ENCODE data around the gene DAB2. TPM values are rescaled to one million over a fixed set of nuclear protein-coding genes. Genes with fewer than 3 reads are reported as not detected.

The DAB2 gene
- total and polyA plus RNA-seq, 5 donors from 2014 or later = 4.2 TPM; not detected in 4

DNA sequence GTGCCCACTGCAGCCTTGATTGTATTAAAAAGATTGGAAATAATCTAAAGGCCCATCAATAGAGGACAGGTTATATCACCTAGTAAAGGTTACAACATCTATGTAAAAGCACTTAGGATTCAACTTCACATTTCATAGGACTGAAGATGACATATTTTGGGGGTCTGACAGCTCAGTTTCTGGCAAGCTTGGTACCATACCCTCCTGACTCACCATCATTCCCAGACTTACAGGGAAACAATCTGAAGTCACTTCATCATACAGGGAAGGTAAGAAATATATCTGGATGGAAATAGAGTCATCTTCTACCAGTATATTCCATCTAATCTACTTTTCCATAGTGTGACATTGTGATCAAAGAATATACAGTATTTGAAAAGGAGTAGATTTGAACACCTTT is 28.8 kb upstream of the DAB2 start:
- Mint-ChIP-seq H3K27me3 (peaks cover 39% of the 10 kb centered on the region), H3K36me3 (no peaks in the 10 kb centered on the region), H3K4me3 (no peak overlapping the region), H3K9me3 (peaks cover 0 to 3% (median 0%) of the 10 kb centered on the region in 7 donors), H3K27ac (no peak overlapping the region), H3K4me1 (no peaks in the 10 kb centered on the region)
- Histone ChIP-seq H3K27ac (ENCODE audit: insufficient read depth, low read length, poor library complexity, severe bottlenecking) (no peak overlapping the region), H3K27me3 (ENCODE audit: control insufficient read depth, insufficient read depth, low read length) (peaks cover 16% of the 10 kb centered on the region), H3K9me3 (ENCODE audit: control insufficient read depth in 2 of 2, low read length in 2 of 2) (no peaks in the 10 kb centered on the region), H3K36me3 (ENCODE audit: control insufficient read depth, insufficient read depth, low read length) (no peaks in the 10 kb centered on the region), H3K4me3 (ENCODE audit: low read depth, low read length) (no peak overlapping the region), H3K4me1 (ENCODE audit: control insufficient read depth, insufficient read depth, low read length, poor library complexity, severe bottlenecking) (no peaks in the 10 kb centered on the region)
- ATAC-seq (ENCODE audit: low read depth in 2 of 2) (no peak), DNase-seq (no peak)

DNA sequence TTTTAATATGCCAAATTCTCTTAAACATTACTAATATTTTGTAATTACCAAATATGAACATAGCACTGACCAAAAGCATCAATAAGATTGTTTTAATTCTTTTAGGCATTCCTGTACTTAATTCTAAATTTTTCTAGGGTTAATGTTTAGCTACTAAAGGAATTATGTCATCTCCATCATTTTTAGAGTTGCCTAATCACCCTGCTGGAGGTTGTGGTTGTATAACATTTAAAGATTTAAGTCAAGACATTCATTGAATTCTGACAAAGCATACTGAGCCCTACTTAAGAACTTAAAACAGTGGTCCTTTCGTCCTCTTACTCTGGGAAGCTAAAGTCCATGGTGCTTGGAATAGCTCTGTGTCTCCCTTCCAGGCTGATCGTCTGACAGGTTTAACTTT is 28.1 kb upstream of the DAB2 start:
- no peak for DNase-seq
- Mint-ChIP-seq H3K4me3 (no peak overlapping the region), H3K9me3 (no peaks in the 10 kb centered on the region), H3K36me3 (no peaks in the 10 kb centered on the region), H3K4me1 (no peaks in the 10 kb centered on the region), H3K27me3 (peaks cover 39% of the 10 kb centered on the region), H3K27ac (no peak overlapping the region)
- ATAC-seq (ENCODE audit: low read depth in 2 of 2) = no peak
- H3K27ac ChIP-seq (ENCODE audit: insufficient read depth, low read length, poor library complexity, severe bottlenecking) = no peak overlapping the region
- no peaks in the 10 kb centered on the region for H3K4me1 ChIP-seq (ENCODE audit: control insufficient read depth, insufficient read depth, low read length, poor library complexity, severe bottlenecking)
- H3K27me3 ChIP-seq (ENCODE audit: control insufficient read depth, insufficient read depth, low read length) = peaks cover 12% of the 10 kb centered on the region
- H3K4me3 ChIP-seq (ENCODE audit: low read depth, low read length) = no peak overlapping the region
- no peaks in the 10 kb centered on the region for H3K9me3 ChIP-seq (ENCODE audit: control insufficient read depth in 2 of 2, low read length in 2 of 2)
- H3K36me3 ChIP-seq (ENCODE audit: control insufficient read depth, insufficient read depth, low read length) = no peaks in the 10 kb centered on the region

DNA sequence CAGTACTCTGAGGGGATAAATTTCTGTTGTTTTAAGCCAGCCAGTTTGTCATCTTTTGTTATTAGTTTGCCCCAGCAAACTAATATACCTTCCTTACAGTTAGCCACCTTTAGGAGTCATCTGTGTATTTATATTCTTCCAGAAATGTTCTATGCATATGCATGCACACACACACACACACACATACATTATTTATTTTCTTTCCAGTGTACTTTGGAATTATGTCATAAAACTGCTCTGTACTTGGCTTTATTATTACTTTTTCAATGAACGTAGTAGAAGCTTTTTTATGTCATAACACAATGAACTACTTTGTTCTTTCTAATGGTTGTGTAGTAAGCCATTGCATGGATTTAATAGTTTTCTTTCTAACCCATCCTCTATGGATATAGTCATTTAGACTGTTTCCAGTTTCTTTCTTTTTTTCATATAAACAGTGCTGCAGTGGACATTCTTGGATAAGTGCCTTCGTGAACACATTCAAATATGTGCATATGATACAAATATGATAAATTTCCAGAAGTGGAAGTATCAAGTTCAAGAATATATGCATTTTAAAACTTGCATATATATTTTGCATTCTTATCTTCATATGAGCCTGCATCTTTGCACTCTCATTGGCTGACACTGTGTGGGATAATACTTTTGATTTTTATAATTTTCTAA is 26.6 kb upstream of the DAB2 start:
- H3K27ac ChIP-seq (ENCODE audit: insufficient read depth, low read length, poor library complexity, severe bottlenecking) = no peak overlapping the region
- Mint-ChIP-seq H3K4me3 (no peak overlapping the region), H3K4me1 (no peaks in the 10 kb centered on the region), H3K9me3 (no peaks in the 10 kb centered on the region), H3K36me3 (no peaks in the 10 kb centered on the region), H3K27ac (no peak overlapping the region), H3K27me3 (peaks cover 34% of the 10 kb centered on the region)
- no peaks in the 10 kb centered on the region for H3K4me1 ChIP-seq (ENCODE audit: control insufficient read depth, insufficient read depth, low read length, poor library complexity, severe bottlenecking)
- ATAC-seq (ENCODE audit: low read depth in 2 of 2) (no peak), DNase-seq (no peak)
- no peaks in the 10 kb centered on the region for H3K9me3 ChIP-seq (ENCODE audit: control insufficient read depth in 2 of 2, low read length in 2 of 2)
- no peak overlapping the region for H3K4me3 ChIP-seq (ENCODE audit: low read depth, low read length)
- peaks cover 7% of the 10 kb centered on the region for H3K27me3 ChIP-seq (ENCODE audit: control insufficient read depth, insufficient read depth, low read length)
- no peaks in the 10 kb centered on the region for H3K36me3 ChIP-seq (ENCODE audit: control insufficient read depth, insufficient read depth, low read length)

DNA sequence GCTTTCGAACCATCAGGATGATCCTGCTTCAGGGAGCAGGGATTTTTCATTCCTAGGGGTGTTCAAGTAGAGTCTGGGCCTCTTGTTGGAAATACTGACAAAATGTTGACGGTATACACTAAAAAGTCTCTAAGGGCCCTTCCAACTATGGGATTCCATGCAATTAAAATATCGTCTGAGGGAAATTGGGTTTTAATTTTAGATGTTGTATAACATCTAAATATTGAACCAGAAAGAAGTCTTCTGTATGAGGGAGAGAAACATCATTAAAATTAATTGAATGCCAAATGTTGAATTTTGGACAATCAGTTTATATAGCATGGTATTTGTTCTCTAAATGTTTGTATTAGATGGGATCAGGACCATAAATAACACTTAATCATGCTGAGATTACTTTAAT is 25.7 kb upstream of the DAB2 start:
- Mint-ChIP-seq H3K4me1 (no peaks in the 10 kb centered on the region), H3K27ac (no peak overlapping the region), H3K36me3 (no peaks in the 10 kb centered on the region), H3K27me3 (peaks cover 24% of the 10 kb centered on the region), H3K4me3 (no peak overlapping the region), H3K9me3 (no peaks in the 10 kb centered on the region)
- ATAC-seq (ENCODE audit: low read depth in 2 of 2) (no peak), DNase-seq (no peak)
- H3K4me1 ChIP-seq (ENCODE audit: control insufficient read depth, insufficient read depth, low read length, poor library complexity, severe bottlenecking) = no peaks in the 10 kb centered on the region
- no peak overlapping the region for H3K4me3 ChIP-seq (ENCODE audit: low read depth, low read length)
- no peaks in the 10 kb centered on the region for H3K9me3 ChIP-seq (ENCODE audit: control insufficient read depth in 2 of 2, low read length in 2 of 2)
- no peak overlapping the region for H3K27ac ChIP-seq (ENCODE audit: insufficient read depth, low read length, poor library complexity, severe bottlenecking)
- peaks cover 5% of the 10 kb centered on the region for H3K27me3 ChIP-seq (ENCODE audit: control insufficient read depth, insufficient read depth, low read length)
- no peaks in the 10 kb centered on the region for H3K36me3 ChIP-seq (ENCODE audit: control insufficient read depth, insufficient read depth, low read length)

DNA sequence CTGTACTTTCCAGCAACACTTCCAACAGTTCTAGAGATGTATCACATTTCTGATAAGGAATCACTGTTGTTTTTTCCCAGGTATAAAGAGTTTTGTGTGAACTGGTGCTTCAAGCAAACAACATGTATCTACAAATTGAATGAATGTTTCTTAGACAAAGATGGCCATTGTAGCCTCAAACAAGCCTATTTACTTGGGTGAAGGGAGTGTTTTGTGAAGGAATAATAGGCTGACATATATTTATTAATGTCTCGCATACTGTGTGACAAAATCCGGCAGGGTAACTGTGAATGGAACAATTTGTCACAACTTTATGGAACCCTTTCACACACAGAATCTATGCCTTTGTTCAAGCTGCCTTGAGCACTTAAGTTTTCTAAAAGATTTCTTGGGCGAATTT is 24.8 kb upstream of the DAB2 start:
- Histone ChIP-seq H3K9me3 (ENCODE audit: control insufficient read depth in 2 of 2, low read length in 2 of 2) (no peaks in the 10 kb centered on the region), H3K4me1 (ENCODE audit: control insufficient read depth, insufficient read depth, low read length, poor library complexity, severe bottlenecking) (no peaks in the 10 kb centered on the region), H3K4me3 (ENCODE audit: low read depth, low read length) (no peak overlapping the region), H3K27ac (ENCODE audit: insufficient read depth, low read length, poor library complexity, severe bottlenecking) (no peak overlapping the region), H3K27me3 (ENCODE audit: control insufficient read depth, insufficient read depth, low read length) (peaks cover 4% of the 10 kb centered on the region), H3K36me3 (ENCODE audit: control insufficient read depth, insufficient read depth, low read length) (no peaks in the 10 kb centered on the region)
- Mint-ChIP-seq H3K4me1 (no peaks in the 10 kb centered on the region), H3K27ac (no peak overlapping the region), H3K27me3 (peaks cover 21% of the 10 kb centered on the region), H3K36me3 (no peaks in the 10 kb centered on the region), H3K4me3 (no peak overlapping the region), H3K9me3 (no peaks in the 10 kb centered on the region)
- DNase-seq (no peak), ATAC-seq (ENCODE audit: low read depth in 2 of 2) (no peak)

DNA sequence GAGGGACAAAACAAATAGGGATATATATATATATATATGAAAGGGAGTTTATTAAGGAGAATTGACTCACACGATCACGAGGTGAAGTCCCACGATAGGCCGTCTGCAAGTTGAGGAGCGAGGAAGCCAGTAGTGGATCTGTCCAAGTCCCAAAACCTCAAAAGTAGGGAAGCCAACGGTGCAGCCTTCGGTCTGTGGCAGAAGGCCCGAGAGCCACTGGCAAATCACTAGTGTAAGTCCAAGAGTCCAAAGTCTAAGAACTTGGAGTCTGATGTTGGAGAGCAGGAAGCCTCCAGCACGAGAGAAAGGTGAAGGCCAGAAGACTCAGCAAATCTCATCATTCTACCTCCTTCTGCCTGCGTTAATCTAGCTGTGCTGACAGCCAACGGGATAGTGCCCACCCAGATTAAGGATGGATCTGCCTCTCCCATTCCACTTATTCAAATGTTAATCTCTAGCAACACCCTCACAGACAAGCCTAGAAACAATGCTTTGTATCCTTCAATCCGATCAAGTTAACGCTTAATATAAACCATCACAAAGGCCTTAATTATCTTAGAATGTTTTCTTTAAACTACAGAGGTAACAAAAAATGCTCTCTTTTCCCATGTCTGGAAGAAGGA is 23.8 kb upstream of the DAB2 start:
- H3K36me3 ChIP-seq (ENCODE audit: control insufficient read depth, insufficient read depth, low read length) = no peaks in the 10 kb centered on the region
- Mint-ChIP-seq H3K27me3 (peaks cover 21% of the 10 kb centered on the region), H3K4me3 (no peak overlapping the region), H3K9me3 (no peaks in the 10 kb centered on the region), H3K4me1 (no peaks in the 10 kb centered on the region), H3K27ac (no peak overlapping the region), H3K36me3 (no peaks in the 10 kb centered on the region)
- DNase-seq (no peak), ATAC-seq (ENCODE audit: low read depth in 2 of 2) (no peak)
- no peaks in the 10 kb centered on the region for H3K9me3 ChIP-seq (ENCODE audit: control insufficient read depth in 2 of 2, low read length in 2 of 2)
- no peaks in the 10 kb centered on the region for H3K4me1 ChIP-seq (ENCODE audit: control insufficient read depth, insufficient read depth, low read length, poor library complexity, severe bottlenecking)
- peaks cover 3% of the 10 kb centered on the region for H3K27me3 ChIP-seq (ENCODE audit: control insufficient read depth, insufficient read depth, low read length)
- no peak overlapping the region for H3K27ac ChIP-seq (ENCODE audit: insufficient read depth, low read length, poor library complexity, severe bottlenecking)
- H3K4me3 ChIP-seq (ENCODE audit: low read depth, low read length) = no peak overlapping the region

DNA sequence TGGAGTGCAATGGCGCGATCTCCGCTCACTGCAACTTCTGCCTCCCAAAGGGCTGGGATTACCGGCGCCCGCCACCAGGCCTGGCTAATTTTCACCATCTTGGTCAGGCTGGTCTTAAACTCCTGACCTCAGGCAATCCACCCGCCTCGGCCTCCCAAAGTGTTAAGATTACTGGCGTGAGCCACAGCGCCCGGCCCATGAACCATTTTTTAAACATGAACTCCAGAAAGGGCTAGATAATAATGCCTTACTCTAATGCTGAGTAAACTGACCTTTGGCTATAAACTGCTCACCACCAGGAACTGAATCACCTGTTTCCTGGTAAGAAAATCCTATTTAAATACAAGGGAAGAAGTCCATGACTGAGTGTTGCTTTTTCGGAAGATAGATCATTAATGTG is 23.2 kb upstream of the DAB2 start:
- Mint-ChIP-seq H3K36me3 (no peaks in the 10 kb centered on the region), H3K4me3 (no peak overlapping the region), H3K27me3 (peaks cover 14% of the 10 kb centered on the region), H3K9me3 (peaks cover 0 to 3% (median 0%) of the 10 kb centered on the region in 7 donors), H3K27ac (no peak overlapping the region), H3K4me1 (no peaks in the 10 kb centered on the region)
- no peaks in the 10 kb centered on the region for H3K27me3 ChIP-seq (ENCODE audit: control insufficient read depth, insufficient read depth, low read length)
- H3K27ac ChIP-seq (ENCODE audit: insufficient read depth, low read length, poor library complexity, severe bottlenecking) = no peak overlapping the region
- no peaks in the 10 kb centered on the region for H3K4me1 ChIP-seq (ENCODE audit: control insufficient read depth, insufficient read depth, low read length, poor library complexity, severe bottlenecking)
- H3K36me3 ChIP-seq (ENCODE audit: control insufficient read depth, insufficient read depth, low read length) = no peaks in the 10 kb centered on the region
- no peak overlapping the region for H3K4me3 ChIP-seq (ENCODE audit: low read depth, low read length)
- DNase-seq (no peak), ATAC-seq (ENCODE audit: low read depth in 2 of 2) (no peak)
- no peaks in the 10 kb centered on the region for H3K9me3 ChIP-seq (ENCODE audit: control insufficient read depth in 2 of 2, low read length in 2 of 2)

DNA sequence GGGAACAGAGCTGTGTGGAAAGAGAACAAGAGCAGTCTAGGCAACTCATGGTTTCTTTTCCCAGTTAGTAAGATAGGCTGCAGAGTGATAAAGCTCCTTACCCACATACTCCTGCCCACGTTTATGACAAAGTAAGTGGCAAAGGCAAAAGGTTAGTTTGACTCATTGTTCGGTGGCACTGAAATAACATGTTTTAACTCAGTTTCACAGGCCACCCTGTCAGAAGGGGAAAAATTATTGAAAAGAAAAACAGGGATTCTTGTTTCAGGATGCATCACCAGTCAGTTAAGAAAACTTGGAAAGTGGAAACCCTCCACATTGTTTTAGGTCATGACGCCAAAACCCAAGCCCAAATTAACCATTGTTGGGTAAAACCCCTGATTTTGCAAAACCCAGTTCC is 22.3 kb upstream of the DAB2 start:
- Mint-ChIP-seq H3K27me3 (peaks cover 13% of the 10 kb centered on the region), H3K4me1 (no peaks in the 10 kb centered on the region), H3K4me3 (no peak overlapping the region), H3K36me3 (no peaks in the 10 kb centered on the region), H3K27ac (no peak overlapping the region), H3K9me3 (peaks cover 0 to 3% (median 0%) of the 10 kb centered on the region in 7 donors)
- DNase-seq (no peak), ATAC-seq (ENCODE audit: low read depth in 2 of 2) (no peak)
- no peaks in the 10 kb centered on the region for H3K27me3 ChIP-seq (ENCODE audit: control insufficient read depth, insufficient read depth, low read length)
- no peaks in the 10 kb centered on the region for H3K36me3 ChIP-seq (ENCODE audit: control insufficient read depth, insufficient read depth, low read length)
- no peak overlapping the region for H3K4me3 ChIP-seq (ENCODE audit: low read depth, low read length)
- no peaks in the 10 kb centered on the region for H3K9me3 ChIP-seq (ENCODE audit: control insufficient read depth in 2 of 2, low read length in 2 of 2)
- no peaks in the 10 kb centered on the region for H3K4me1 ChIP-seq (ENCODE audit: control insufficient read depth, insufficient read depth, low read length, poor library complexity, severe bottlenecking)
- H3K27ac ChIP-seq (ENCODE audit: insufficient read depth, low read length, poor library complexity, severe bottlenecking) = no peak overlapping the region
